Keratinocyte (primary cell): ENCODE results near the gene HOXA6. TPM values are rescaled to one million over a fixed set of nuclear protein-coding genes. Genes with fewer than 3 reads are reported as not detected.

ENCODE experiments used
- DNase-seq: peaks from one replicate; pipeline ENCODE4 v3.0.0-alpha.2; 2011; ENCODE audit warnings: low read depth, missing footprints, low spot score
- FAIRE-seq: peaks from 2 replicates; lab custom pipeline; 2011; peaks lifted over from hg19 to GRCh38; lab: Jason Lieb, UNC
- H2AFZ ChIP-seq: 2 replicates; pipeline ENCODE4 v1.6.0; 2012; ENCODE audit warnings: low read length, control low read depth, inconsistent platforms; ENCODE audit not compliant: control insufficient read depth
- H3K27ac ChIP-seq: 2 replicates; pipeline ENCODE4 v1.5.1; 2011; ENCODE audit warnings: low read length; ENCODE audit not compliant: control insufficient read depth, insufficient read depth
- H3K27me3 ChIP-seq: 3 replicates; pipeline ENCODE4 v1.6.0; 2011; ENCODE audit warnings: low read length; ENCODE audit not compliant: control insufficient read depth, insufficient read depth; ENCODE audit errors: extremely low read depth
- H3K36me3 ChIP-seq, 2 experiments: 2 replicates in 1 of 2; 3 replicates in 1 of 2; pipeline ENCODE4 v1.5.1; 2011; ENCODE audit warnings: low read length in 2 of 2, mild to moderate bottlenecking in 1 of 2; ENCODE audit not compliant: control insufficient read depth in 2 of 2, insufficient read depth in 2 of 2; ENCODE audit errors: extremely low read depth in 1 of 2
- H3K4me1 ChIP-seq: 3 replicates; pipeline ENCODE4 v1.5.1; 2011; ENCODE audit warnings: low read length; ENCODE audit not compliant: control insufficient read depth, insufficient read depth; ENCODE audit errors: extremely low read depth
- H3K4me2 ChIP-seq: 3 replicates; pipeline ENCODE4 v1.6.0; 2011; ENCODE audit warnings: low read depth, low read length; ENCODE audit not compliant: control insufficient read depth, insufficient read depth; ENCODE audit errors: extremely low read depth
- H3K4me3 ChIP-seq, 3 experiments: fragments of 200-600 bp in 1 of 3; sonication (generic) in 1 of 3; 2 replicates in 2 of 3; 3 replicates in 1 of 3; pipeline ENCODE4 v1.5.1; 2011 to 2016; ENCODE audit warnings: low read length in 3 of 3, mild to moderate bottlenecking in 3 of 3, control low read depth in 2 of 3, inconsistent platforms in 1 of 3, low read depth in 1 of 3, mixed read lengths in 1 of 3, mixed run types in 1 of 3, moderate library complexity in 1 of 3; ENCODE audit not compliant: control insufficient read depth in 2 of 3, insufficient read depth in 2 of 3; ENCODE audit errors: extremely low read depth in 1 of 3
- H3K79me2 ChIP-seq: 2 replicates; pipeline ENCODE4 v1.6.0; 2012; ENCODE audit warnings: low read length; ENCODE audit not compliant: control insufficient read depth, insufficient read depth
- H3K9ac ChIP-seq: 3 replicates; pipeline ENCODE4 v1.6.0; 2011; ENCODE audit warnings: low read length; ENCODE audit not compliant: control insufficient read depth, insufficient read depth; ENCODE audit errors: extremely low read depth
- H3K9me1 ChIP-seq: 3 replicates; pipeline ENCODE4 v1.6.0; 2011; ENCODE audit warnings: low read length; ENCODE audit not compliant: control insufficient read depth, insufficient read depth; ENCODE audit errors: extremely low read depth
- H3K9me3 ChIP-seq: 2 replicates; pipeline ENCODE4 v1.5.1; 2012; ENCODE audit warnings: low read depth, low read length; ENCODE audit not compliant: control insufficient read depth
- H4K20me1 ChIP-seq: 3 replicates; pipeline ENCODE4 v1.6.0; 2011; ENCODE audit warnings: low read length; ENCODE audit not compliant: control insufficient read depth, insufficient read depth; ENCODE audit errors: extremely low read depth
- EZH2 ChIP-seq: IDR thresholded peaks from one replicate; pipeline ENCODE4 v1.6.1; 2012; ENCODE audit warnings: inconsistent platforms, mild to moderate bottlenecking, low read length, moderate library complexity
- dilution Hi-C: fragments of 300-500 bp; cut with MboI; formaldehyde crosslinking; loops from one replicate; pipeline ENCODE4 v1.7.0; 2020; ENCODE audit warnings: low sequenced_read_pairs; ENCODE audit not compliant: extremely low pct_ligation_motif_present
- polyA plus RNA-seq, 5 experiments: library from polyadenylated mRNA; depleted of rRNA in 3 of 5; stranded (reverse) in 3 of 5; stranded (forward) in 1 of 5; unstranded in 1 of 5; fragments of >200 nt; gene quantifications; 1 replicate in 1 of 5; 2 replicates in 3 of 5; 3 replicates in 1 of 5; pipeline versions ENCODE4 v1.2.1 to v1.2.3, GENCODE V29; 2011 to 2012; ENCODE audit warnings: missing spikeins in 2 of 5, low read depth in 1 of 5, low replicate concordance in 1 of 5
- TF ChIP-seq, protein P1 (sequence below), 3 experiments: IDR thresholded peaks in 1 of 3; conservative IDR thresholded peaks in 1 of 3; optimal IDR thresholded peaks in 1 of 3; 2 replicates in 2 of 3; 3 replicates in 1 of 3; pipeline versions ENCODE3 to v1.5.1; 2011; ENCODE audit warnings: low read length in 3 of 3, mild to moderate bottlenecking in 3 of 3, moderate library complexity in 2 of 3, control low read depth in 1 of 3, inconsistent platforms in 1 of 3; ENCODE audit not compliant: insufficient read depth in 2 of 3; ENCODE audit errors: extremely low read depth in 1 of 3

HOXA6 gene
- polyA plus RNA-seq, 1 donor (not counting 4 experiments of a cell fraction or from before 2014, with no cell fraction given), result 0.54 TPM

DNA sequence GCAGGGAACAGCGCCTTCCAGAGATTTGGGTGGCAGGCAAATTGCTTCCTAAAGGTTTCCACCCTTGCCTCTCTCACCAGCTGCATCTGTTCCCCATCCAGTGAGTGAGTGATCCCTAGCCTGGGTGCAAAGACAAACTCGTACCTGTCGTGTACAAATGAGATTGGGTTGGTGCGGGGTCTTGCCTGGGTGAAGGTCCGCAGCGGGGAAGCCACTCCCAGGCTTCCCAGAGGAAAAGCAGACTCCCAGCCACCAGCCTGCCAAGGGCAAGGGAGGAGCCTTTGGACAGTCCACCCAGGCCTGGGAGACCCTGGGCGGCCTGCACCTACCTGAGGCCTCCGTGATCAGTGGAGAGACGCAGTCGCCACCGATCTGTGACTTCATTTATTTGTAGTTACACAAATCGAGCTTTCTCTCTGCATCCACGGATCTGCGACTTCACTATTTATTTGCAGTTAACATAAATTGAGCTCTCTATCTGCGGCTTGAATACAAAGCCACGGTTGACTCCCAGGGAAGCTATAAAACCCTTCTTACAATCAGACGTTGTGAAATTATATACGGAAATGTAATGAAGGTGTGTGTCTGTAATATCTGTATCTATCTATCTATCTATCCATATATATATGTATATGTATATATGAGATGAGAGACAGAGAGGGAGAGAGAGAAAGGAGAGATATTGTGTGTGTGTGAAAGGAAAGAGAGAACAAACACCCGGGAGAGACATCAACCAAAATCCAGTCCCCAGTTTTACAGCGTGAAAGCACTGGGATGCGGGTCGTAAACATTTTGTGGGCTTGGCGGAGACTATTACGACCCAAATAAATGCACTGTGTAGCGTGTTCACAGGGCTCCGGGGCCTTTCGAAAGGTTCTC is 11.9 kb upstream of the HOXA6 start:
- Histone ChIP-seq H3K27ac (peak overlapping the region; percentile 87), H3K27me3 (no peaks in the 10 kb centered on the region), H3K4me1 (peaks cover 53% of the 10 kb centered on the region), H3K4me3 (peak overlapping the region; percentile 78 to 94 (median 80)), H3K9me3 (no peaks in the 10 kb centered on the region), H3K36me3 (peaks cover 4 to 10% of the 10 kb centered on the region in 2 experiments), H2AFZ (peak overlapping the region; percentile 87), H4K20me1 (no peaks in the 10 kb centered on the region), H3K9me1 (no peaks in the 10 kb centered on the region), H3K9ac (peak overlapping the region; percentile 90), H3K79me2 (peaks cover 51% of the 10 kb centered on the region), H3K4me2 (peak overlapping the region; percentile 98)
- FAIRE-seq, result peak; percentile 86
- dilution Hi-C loops, result no loop called here
- DNase-seq, result no peak
- TF ChIP-seq EZH2, result no peak
- TF ChIP-seq, protein P1, sequence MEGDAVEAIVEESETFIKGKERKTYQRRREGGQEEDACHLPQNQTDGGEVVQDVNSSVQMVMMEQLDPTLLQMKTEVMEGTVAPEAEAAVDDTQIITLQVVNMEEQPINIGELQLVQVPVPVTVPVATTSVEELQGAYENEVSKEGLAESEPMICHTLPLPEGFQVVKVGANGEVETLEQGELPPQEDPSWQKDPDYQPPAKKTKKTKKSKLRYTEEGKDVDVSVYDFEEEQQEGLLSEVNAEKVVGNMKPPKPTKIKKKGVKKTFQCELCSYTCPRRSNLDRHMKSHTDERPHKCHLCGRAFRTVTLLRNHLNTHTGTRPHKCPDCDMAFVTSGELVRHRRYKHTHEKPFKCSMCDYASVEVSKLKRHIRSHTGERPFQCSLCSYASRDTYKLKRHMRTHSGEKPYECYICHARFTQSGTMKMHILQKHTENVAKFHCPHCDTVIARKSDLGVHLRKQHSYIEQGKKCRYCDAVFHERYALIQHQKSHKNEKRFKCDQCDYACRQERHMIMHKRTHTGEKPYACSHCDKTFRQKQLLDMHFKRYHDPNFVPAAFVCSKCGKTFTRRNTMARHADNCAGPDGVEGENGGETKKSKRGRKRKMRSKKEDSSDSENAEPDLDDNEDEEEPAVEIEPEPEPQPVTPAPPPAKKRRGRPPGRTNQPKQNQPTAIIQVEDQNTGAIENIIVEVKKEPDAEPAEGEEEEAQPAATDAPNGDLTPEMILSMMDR (optimal IDR thresholded peaks at IDR 0.05 in 1 of 3, IDR thresholded peaks at IDR 0.05 in 1 of 3, conservative IDR thresholded peaks at IDR 0.05 in 1 of 3; ENCODE audit: extremely low read depth in 1 of 3, insufficient read depth in 2 of 3, low read length in 3 of 3), result no peak

DNA sequence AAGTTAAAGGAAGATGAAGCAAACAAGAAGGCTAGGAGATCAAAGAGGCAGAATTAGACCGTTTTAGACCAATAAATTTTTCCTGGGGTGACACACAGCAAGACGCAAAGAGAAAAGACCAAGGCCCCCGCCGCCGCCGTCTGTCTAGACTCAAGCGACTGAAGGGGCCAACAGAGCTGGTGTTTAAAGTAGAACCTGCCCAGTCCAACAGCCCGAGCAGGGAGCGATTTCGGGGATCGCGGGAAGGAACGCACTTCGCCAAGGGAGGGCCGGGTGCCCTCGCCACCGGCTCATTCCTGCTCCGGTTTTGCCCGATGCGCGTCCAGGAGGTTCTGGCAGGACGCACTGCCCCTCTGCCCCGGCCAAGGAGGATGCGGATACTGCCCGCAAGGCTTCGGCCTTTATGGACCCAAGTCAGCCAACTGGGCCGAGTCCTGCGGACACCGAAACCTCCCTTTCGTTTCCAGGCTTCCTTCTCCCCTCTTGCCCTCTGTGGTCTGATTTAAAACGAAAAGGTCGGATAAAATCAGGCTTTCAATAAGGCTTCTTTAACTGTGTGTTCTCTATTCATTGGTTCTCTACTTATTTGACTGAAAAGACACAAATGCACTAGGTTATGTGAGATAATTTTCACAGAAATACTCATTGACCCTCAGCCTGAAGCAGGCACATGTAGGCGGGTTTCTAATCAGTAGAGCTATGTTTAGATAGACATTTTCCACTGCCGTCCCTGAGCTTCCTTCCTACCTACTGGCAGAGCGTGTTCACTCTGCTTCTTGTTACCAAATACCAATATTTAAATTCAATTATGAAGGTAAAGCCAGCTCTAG is 11.1 kb upstream of the HOXA6 start:
- DNase-seq (no peak), FAIRE-seq (no peak)
- peaks cover 48% of the 10 kb centered on the region for H3K79me2 ChIP-seq
- H2AFZ ChIP-seq, result peak overlapping the region; percentile 87
- no peak for TF ChIP-seq EZH2
- TF ChIP-seq, protein P1 (optimal IDR thresholded peaks at IDR 0.05 in 1 of 3, IDR thresholded peaks at IDR 0.05 in 1 of 3, conservative IDR thresholded peaks at IDR 0.05 in 1 of 3; ENCODE audit: extremely low read depth in 1 of 3, insufficient read depth in 2 of 3, low read length in 3 of 3), result no peak
- H4K20me1 ChIP-seq, result no peaks in the 10 kb centered on the region
- H3K9me3 ChIP-seq, result no peaks in the 10 kb centered on the region
- peaks cover 1 to 4% of the 10 kb centered on the region in 2 experiments for H3K36me3 ChIP-seq
- dilution Hi-C loops, result no loop called here
- peaks cover 62% of the 10 kb centered on the region for H3K4me1 ChIP-seq
- no peaks in the 10 kb centered on the region for H3K9me1 ChIP-seq
- H3K27me3 ChIP-seq, result no peaks in the 10 kb centered on the region
- H3K9ac ChIP-seq, result peak overlapping the region; percentile 90
- H3K4me3 ChIP-seq, result peak overlapping the region; percentile 55 to 94 (median 80)
- H3K27ac ChIP-seq, result peak overlapping the region; percentile 87
- H3K4me2 ChIP-seq, result peak overlapping the region; percentile 98
